Rectal smooth muscle tissue (tissue), 1 donor: Measurements from ENCODE around the gene CAPNS1.
"Not testable (repeated sequence)": the region's sequence is repeated elsewhere in the genome, so short reads cannot be mapped to it uniquely, and the experiment has no call there.

Experiments
- H3K27ac ChIP-seq: one replicate; pipeline ENCODE4 v1.7.0; 2013; ENCODE audit warnings: low read depth, low read length, inconsistent platforms
- H3K27me3 ChIP-seq: one replicate; pipeline ENCODE4 v1.7.0; 2013; ENCODE audit warnings: low read length; ENCODE audit not compliant: control insufficient read depth, insufficient read depth
- H3K36me3 ChIP-seq: one replicate; pipeline ENCODE4 v1.7.0; 2013; ENCODE audit warnings: low read length; ENCODE audit not compliant: control insufficient read depth, insufficient read depth
- H3K4me1 ChIP-seq: one replicate; pipeline ENCODE4 v1.7.0; 2013; ENCODE audit warnings: low read length; ENCODE audit not compliant: control insufficient read depth, insufficient read depth
- H3K4me3 ChIP-seq: one replicate; pipeline ENCODE4 v1.7.0; 2013; ENCODE audit warnings: low read length
- H3K9ac ChIP-seq: one replicate; pipeline ENCODE4 v1.7.0; 2013; ENCODE audit warnings: low read length

Gene CAPNS1

GRCh38 chr19:36120092-36120983, 19.5 kb upstream of the CAPNS1 start:
- no peak overlapping the region for H3K9ac ChIP-seq
- peaks cover 8% of the 10 kb centered on the region for H3K4me1 ChIP-seq
- peaks cover 10% of the 10 kb centered on the region for H3K36me3 ChIP-seq
- H3K27me3 ChIP-seq: no peaks in the 10 kb centered on the region
- H3K4me3 ChIP-seq: no peak overlapping the region
- H3K27ac ChIP-seq: no peak overlapping the region

GRCh38 chr19:36120984-36121358, 18.9 kb upstream of the CAPNS1 start:
- Histone ChIP-seq H3K9ac (no peak overlapping the region), H3K27ac (no peak overlapping the region), H3K4me3 (no peak overlapping the region), H3K27me3 (no peaks in the 10 kb centered on the region), H3K4me1 (peaks cover 6% of the 10 kb centered on the region), H3K36me3 (peaks cover 13% of the 10 kb centered on the region)

GRCh38 chr19:36121486-36122124, 18.3 kb upstream of the CAPNS1 start:
- Histone ChIP-seq H3K27ac (no peak overlapping the region), H3K36me3 (peaks cover 13% of the 10 kb centered on the region), H3K4me3 (no peak overlapping the region), H3K9ac (no peak overlapping the region), H3K27me3 (no peaks in the 10 kb centered on the region), H3K4me1 (no peaks in the 10 kb centered on the region)

GRCh38 chr19:36125557-36125956, 14.3 kb upstream of the CAPNS1 start:
- H3K27ac ChIP-seq: no peak overlapping the region
- no peaks in the 10 kb centered on the region for H3K27me3 ChIP-seq
- H3K36me3 ChIP-seq: peaks cover 10% of the 10 kb centered on the region
- H3K9ac ChIP-seq: no peak overlapping the region
- H3K4me1 ChIP-seq: no peaks in the 10 kb centered on the region
- H3K4me3 ChIP-seq: no peak overlapping the region

GRCh38 chr19:36128392-36128736, 11.5 kb upstream of the CAPNS1 start:
- H3K36me3 ChIP-seq: peaks cover 3% of the 10 kb centered on the region
- no peaks in the 10 kb centered on the region for H3K27me3 ChIP-seq
- H3K27ac ChIP-seq: peak overlapping the region; percentile 80
- H3K9ac ChIP-seq: peak overlapping the region; percentile 43
- no peaks in the 10 kb centered on the region for H3K4me1 ChIP-seq
- H3K4me3 ChIP-seq: peak overlapping the region; percentile 61

GRCh38 chr19:36131221-36131620, 8.6 kb upstream of the CAPNS1 start:
- H3K27me3 ChIP-seq, H3K36me3 ChIP-seq, H3K4me3 ChIP-seq, H3K27ac ChIP-seq, H3K9ac ChIP-seq, H3K4me1 ChIP-seq: not testable (repeated sequence)

- H3K36me3 ChIP-seq, H3K4me1 ChIP-seq, H3K27me3 ChIP-seq, H3K4me3 ChIP-seq, H3K9ac ChIP-seq, H3K27ac ChIP-seq: not testable (repeated sequence)
Measured at GRCh38 chr19:36134867-36135266, 5.0 kb upstream of the CAPNS1 start.

- Histone ChIP-seq H3K9ac (no peak overlapping the region), H3K27me3 (no peaks in the 10 kb centered on the region), H3K27ac (peak overlapping the region; percentile 29), H3K4me3 (peak overlapping the region; percentile 0), H3K4me1 (peaks cover 6% of the 10 kb centered on the region), H3K36me3 (no peaks in the 10 kb centered on the region)
Measured at GRCh38 chr19:36136964-36137686, 2.7 kb upstream of the CAPNS1 start.

- peak overlapping the region; percentile 95 for H3K27ac ChIP-seq
- H3K36me3 ChIP-seq: peaks cover 10% of the 10 kb centered on the region
- peak overlapping the region; percentile 98 for H3K4me3 ChIP-seq
- H3K9ac ChIP-seq: peak overlapping the region; percentile 82
- peaks cover 6% of the 10 kb centered on the region for H3K4me1 ChIP-seq
- H3K27me3 ChIP-seq: no peaks in the 10 kb centered on the region
Measured at GRCh38 chr19:36139120-36139472, 770 bp upstream of the CAPNS1 start.

- peak overlapping the region; percentile 92 for H3K9ac ChIP-seq
- H3K27me3 ChIP-seq: no peaks in the 10 kb centered on the region
- peaks cover 6% of the 10 kb centered on the region for H3K4me1 ChIP-seq
- H3K36me3 ChIP-seq: peaks cover 19% of the 10 kb centered on the region
- peak overlapping the region; percentile 95 for H3K27ac ChIP-seq
- H3K4me3 ChIP-seq: peak overlapping the region; percentile 98
Measured at GRCh38 chr19:36140304-36141038, 605 bp downstream of the CAPNS1 start.

GRCh38 chr19:36141039-36141927, 1.4 kb downstream of the CAPNS1 start:
- Histone ChIP-seq H3K27ac (peak overlapping the region; percentile 95), H3K4me3 (peak overlapping the region; percentile 98), H3K27me3 (no peaks in the 10 kb centered on the region), H3K36me3 (peaks cover 27% of the 10 kb centered on the region), H3K9ac (no peak overlapping the region), H3K4me1 (peaks cover 6% of the 10 kb centered on the region)
